ENCODE data around the gene ERN1. TPM values are rescaled to one million over a fixed set of nuclear protein-coding genes. Genes with fewer than 3 reads are reported as not detected.

Gene ERN1
- total and polyA plus RNA-seq, 3 donors from 2014 or later, result 7.0 to 13.0 (median 12.8) TPM

DNA sequence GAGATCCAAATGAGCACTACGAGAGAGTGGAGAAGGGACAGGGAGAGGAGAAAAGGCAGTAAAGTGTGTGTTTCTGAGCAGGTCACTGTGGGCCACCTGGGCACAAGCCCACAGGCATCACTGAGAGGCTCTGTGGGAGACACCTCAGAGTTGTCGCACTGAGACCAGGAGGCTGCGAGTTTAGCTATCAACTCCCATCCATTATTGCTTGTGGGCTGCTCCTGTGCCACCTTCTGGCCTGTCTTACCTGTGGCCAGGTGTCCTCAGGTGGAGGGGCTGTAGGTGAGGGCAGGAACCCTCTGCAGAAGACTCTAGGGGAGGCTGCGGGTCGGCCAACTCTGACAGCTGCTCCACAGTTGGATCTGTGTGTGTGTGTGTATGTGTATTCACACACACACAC, 134.3 kb downstream of the ERN1 start:
- 86 to 90% methylated on average over 5 of the region's 5 CpGs for WGBS, 2 donors
- DNase-seq, result no peak
- H3K36me3 ChIP-seq (ENCODE audit: low read depth, missing control alignments), result no peaks in the 10 kb centered on the region
- peaks cover 10% of the 10 kb centered on the region for H3K4me1 ChIP-seq
- intact Hi-C loops (cut with DNase I; ENCODE audit: low total_unique reads), result no loop called here
- H3K4me3 ChIP-seq, result no peak overlapping the region
- H3K9me3 ChIP-seq, result no peaks in the 10 kb centered on the region
- H3K27me3 ChIP-seq, result no peaks in the 10 kb centered on the region
- no peak overlapping the region for H3K27ac ChIP-seq
- TF ChIP-seq, protein P1, sequence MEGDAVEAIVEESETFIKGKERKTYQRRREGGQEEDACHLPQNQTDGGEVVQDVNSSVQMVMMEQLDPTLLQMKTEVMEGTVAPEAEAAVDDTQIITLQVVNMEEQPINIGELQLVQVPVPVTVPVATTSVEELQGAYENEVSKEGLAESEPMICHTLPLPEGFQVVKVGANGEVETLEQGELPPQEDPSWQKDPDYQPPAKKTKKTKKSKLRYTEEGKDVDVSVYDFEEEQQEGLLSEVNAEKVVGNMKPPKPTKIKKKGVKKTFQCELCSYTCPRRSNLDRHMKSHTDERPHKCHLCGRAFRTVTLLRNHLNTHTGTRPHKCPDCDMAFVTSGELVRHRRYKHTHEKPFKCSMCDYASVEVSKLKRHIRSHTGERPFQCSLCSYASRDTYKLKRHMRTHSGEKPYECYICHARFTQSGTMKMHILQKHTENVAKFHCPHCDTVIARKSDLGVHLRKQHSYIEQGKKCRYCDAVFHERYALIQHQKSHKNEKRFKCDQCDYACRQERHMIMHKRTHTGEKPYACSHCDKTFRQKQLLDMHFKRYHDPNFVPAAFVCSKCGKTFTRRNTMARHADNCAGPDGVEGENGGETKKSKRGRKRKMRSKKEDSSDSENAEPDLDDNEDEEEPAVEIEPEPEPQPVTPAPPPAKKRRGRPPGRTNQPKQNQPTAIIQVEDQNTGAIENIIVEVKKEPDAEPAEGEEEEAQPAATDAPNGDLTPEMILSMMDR (IDR thresholded peaks at IDR 0.05), result no peak
- TF ChIP-seq POLR2A (IDR thresholded peaks at IDR 0.05), result no peak

GRCh38 chr17:63993368-63993985, 136.5 kb downstream of the ERN1 start:
- TF ChIP-seq POLR2A (IDR thresholded peaks at IDR 0.05), result no peak
- TF ChIP-seq, protein P1 (IDR thresholded peaks at IDR 0.05), result no peak
- no peaks in the 10 kb centered on the region for H3K9me3 ChIP-seq
- no peaks in the 10 kb centered on the region for H3K36me3 ChIP-seq (ENCODE audit: low read depth, missing control alignments)
- no peak overlapping the region for H3K27ac ChIP-seq
- intact Hi-C loops (cut with DNase I; ENCODE audit: low total_unique reads), result no loop called here
- no peak for DNase-seq
- H3K4me1 ChIP-seq, result peaks cover 14% of the 10 kb centered on the region
- WGBS, 2 donors, result 81 to 91% methylated on average over 2 to 3 of the region's 3 CpGs
- H3K27me3 ChIP-seq, result no peaks in the 10 kb centered on the region
- no peak overlapping the region for H3K4me3 ChIP-seq

DNA sequence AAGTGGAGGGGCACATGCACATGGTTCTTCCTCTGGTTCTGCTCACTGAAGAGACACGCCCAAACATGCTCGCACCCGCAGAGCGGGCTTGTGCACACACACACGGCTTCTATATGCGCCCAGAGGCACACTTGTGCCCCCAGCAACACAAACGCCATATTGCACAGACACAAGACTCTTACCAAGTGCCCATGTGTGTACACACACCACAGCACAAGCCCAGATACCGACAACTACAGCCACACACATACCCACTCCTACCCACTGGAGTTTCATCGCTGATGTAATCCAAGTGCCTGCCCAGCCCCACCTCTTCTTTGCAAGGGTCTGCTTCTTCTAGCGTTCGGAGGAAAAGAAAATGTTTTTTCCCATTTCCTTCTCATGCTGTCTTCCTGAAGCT, 138.3 kb downstream of the ERN1 start:
- no peak for DNase-seq
- Histone ChIP-seq H3K27me3 (no peaks in the 10 kb centered on the region), H3K36me3 (ENCODE audit: low read depth, missing control alignments) (no peaks in the 10 kb centered on the region), H3K4me3 (no peak overlapping the region), H3K9me3 (no peaks in the 10 kb centered on the region), H3K27ac (no peak overlapping the region), H3K4me1 (peaks cover 13% of the 10 kb centered on the region)
- TF ChIP-seq, protein P1 (IDR thresholded peaks at IDR 0.05), result no peak
- TF ChIP-seq POLR2A (IDR thresholded peaks at IDR 0.05), result no peak
- 95% methylated on average over 11 of the region's 11 CpGs for WGBS, 2 donors
- intact Hi-C loops (cut with DNase I; ENCODE audit: low total_unique reads), result no loop called here

- Histone ChIP-seq H3K9me3 (no peaks in the 10 kb centered on the region), H3K4me3 (no peak overlapping the region), H3K27me3 (no peaks in the 10 kb centered on the region), H3K27ac (no peak overlapping the region), H3K4me1 (peaks cover 16% of the 10 kb centered on the region), H3K36me3 (ENCODE audit: low read depth, missing control alignments) (no peaks in the 10 kb centered on the region)
- WGBS, 2 donors, result 86 to 92% methylated on average over 18 to 21 of the region's 21 CpGs
- no peak for DNase-seq
- intact Hi-C loops (cut with DNase I; ENCODE audit: low total_unique reads), result no loop called here
- TF ChIP-seq POLR2A (IDR thresholded peaks at IDR 0.05), result no peak
- TF ChIP-seq, protein P1 (IDR thresholded peaks at IDR 0.05), result no peak
Measured at GRCh38 chr17:63989622-63990345, 140.2 kb downstream of the ERN1 start.

Small RNA genes lying within 50 kb of the gene (small RNA-seq; reads per million reads assigned to genes)
- 131,429 to 139,785 reads per million in 2 donors for gene SNORD104

Other genes starting within 250 kb of the ERN1 start
- gene GH2, start 248.2 kb downstream of the ERN1 start, total RNA-seq, result under 1 TPM in 1 of 2 donors, not detected in 1; 0.62 TPM
- not detected for gene GH2, start 248.2 kb downstream of the ERN1 start, polyA plus RNA-seq (ENCODE audit: insufficient read depth, low read depth, low replicate concordance)
- gene CSH1, start 233.6 kb downstream of the ERN1 start, total RNA-seq, result 1 to 10 TPM in 1 of 2 donors, under 1 TPM in 1; 0.71 to 1.2 TPM
- gene CSH1, start 233.6 kb downstream of the ERN1 start, polyA plus RNA-seq (ENCODE audit: insufficient read depth, low read depth, low replicate concordance), result not detected
- not detected for gene CSHL1, start 218.9 kb downstream of the ERN1 start, total RNA-seq
- gene CSHL1, start 218.9 kb downstream of the ERN1 start, polyA plus RNA-seq (ENCODE audit: insufficient read depth, low read depth, low replicate concordance), result not detected
- under 1 TPM in 1 of 2 donors, not detected in 1; 0.43 TPM for gene GH1, start 211.3 kb downstream of the ERN1 start, total RNA-seq
- gene GH1, start 211.3 kb downstream of the ERN1 start, polyA plus RNA-seq (ENCODE audit: insufficient read depth, low read depth, low replicate concordance), result not detected
- under 1 TPM; 0.62 to 0.87 TPM for gene CD79B, start 197.8 kb downstream of the ERN1 start, total RNA-seq
- 4.3 TPM for gene CD79B, start 197.8 kb downstream of the ERN1 start, polyA plus RNA-seq (ENCODE audit: insufficient read depth, low read depth, low replicate concordance)
- 1 to 10 TPM; 2.3 to 2.8 TPM for gene SCN4A, start 157.2 kb downstream of the ERN1 start, total RNA-seq
- gene SCN4A, start 157.2 kb downstream of the ERN1 start, polyA plus RNA-seq (ENCODE audit: insufficient read depth, low read depth, low replicate concordance), result 2.0 TPM
- 10 to 100 TPM in 1 of 2 donors, 1 to 10 TPM in 1; 8.6 to 12.2 TPM for gene PRR29, start 131.8 kb downstream of the ERN1 start, total RNA-seq
- 21.8 TPM for gene PRR29, start 131.8 kb downstream of the ERN1 start, polyA plus RNA-seq (ENCODE audit: insufficient read depth, low read depth, low replicate concordance)
- 10 to 100 TPM in 1 of 2 donors, 1 to 10 TPM in 1; 5.2 to 11.3 TPM for gene ICAM2, start 109.5 kb downstream of the ERN1 start, total RNA-seq
- gene ICAM2, start 109.5 kb downstream of the ERN1 start, polyA plus RNA-seq (ENCODE audit: insufficient read depth, low read depth, low replicate concordance), result 12.1 TPM
- gene TEX2, start 133.1 kb upstream of the ERN1 start, total RNA-seq, result 10 to 100 TPM; 66.0 to 99.9 TPM
- gene TEX2, start 133.1 kb upstream of the ERN1 start, polyA plus RNA-seq (ENCODE audit: insufficient read depth, low read depth, low replicate concordance), result 136 TPM